PFSK-1 (cell line): Measurements from ENCODE around the gene CFLAR. TPM values are rescaled to one million over a fixed set of nuclear protein-coding genes. Genes with fewer than 3 reads are reported as not detected.

Experiments used
- FOXP2 ChIP-seq: optimal IDR thresholded peaks from 2 replicates; pipeline ENCODE3; 2011; ENCODE audit warnings: borderline replicate concordance, control low read depth, inconsistent platforms; ENCODE audit not compliant: insufficient read depth; ENCODE audit errors: extremely low read length, extremely low read depth
- POLR2AphosphoS5 ChIP-seq: IDR thresholded peaks from 2 replicates; pipeline ENCODE4 v1.6.1; 2012; ENCODE audit warnings: low read depth, mild to moderate bottlenecking, control low read depth, low read length, moderate library complexity
- REST ChIP-seq, 2 experiments: IDR thresholded peaks; 2 replicates each; pipeline versions ENCODE4 v1.6.1 to v1.8.0; 2011 to 2012; ENCODE audit warnings: low read depth in 2 of 2, low read length in 2 of 2, control low read depth in 1 of 2, inconsistent platforms in 1 of 2, mild to moderate bottlenecking in 1 of 2, moderate library complexity in 1 of 2; ENCODE audit not compliant: insufficient read depth in 1 of 2
- SIN3A ChIP-seq: IDR thresholded peaks from 2 replicates; pipeline ENCODE4 v1.6.1; 2012; ENCODE audit warnings: mild to moderate bottlenecking, low read length, moderate library complexity, borderline replicate concordance; ENCODE audit not compliant: insufficient read depth
- TAF1 ChIP-seq: IDR thresholded peaks from 2 replicates; pipeline ENCODE4 v1.6.1; 2012; ENCODE audit warnings: low read length, control low read depth, borderline replicate concordance; ENCODE audit not compliant: insufficient read depth
- polyA plus RNA-seq: library from polyadenylated mRNA; unstranded; fragments of >200 nt; gene quantifications from one replicate; pipeline ENCODE4 v1.2.1, GENCODE V29; 2012; ENCODE audit warnings: low read depth, missing spikeins; ENCODE audit not compliant: insufficient read length

The CFLAR gene
- 7.2 TPM for polyA plus RNA-seq

GRCh38 chr2:201116115-201116958 is at the start of gene CFLAR:
CFLAR (plus strand) TSS chr2:201116164; CDS start chr2:201129866, 13,702 bp downstream.
- TF ChIP-seq REST (IDR thresholded peaks at IDR 0.05; ENCODE audit: insufficient read depth in 1 of 2, low read depth in 2 of 2, low read length in 2 of 2) (no peak), TAF1 (no peak), FOXP2 (no peak), POLR2AphosphoS5 (peak; percentile 64)

DNA sequence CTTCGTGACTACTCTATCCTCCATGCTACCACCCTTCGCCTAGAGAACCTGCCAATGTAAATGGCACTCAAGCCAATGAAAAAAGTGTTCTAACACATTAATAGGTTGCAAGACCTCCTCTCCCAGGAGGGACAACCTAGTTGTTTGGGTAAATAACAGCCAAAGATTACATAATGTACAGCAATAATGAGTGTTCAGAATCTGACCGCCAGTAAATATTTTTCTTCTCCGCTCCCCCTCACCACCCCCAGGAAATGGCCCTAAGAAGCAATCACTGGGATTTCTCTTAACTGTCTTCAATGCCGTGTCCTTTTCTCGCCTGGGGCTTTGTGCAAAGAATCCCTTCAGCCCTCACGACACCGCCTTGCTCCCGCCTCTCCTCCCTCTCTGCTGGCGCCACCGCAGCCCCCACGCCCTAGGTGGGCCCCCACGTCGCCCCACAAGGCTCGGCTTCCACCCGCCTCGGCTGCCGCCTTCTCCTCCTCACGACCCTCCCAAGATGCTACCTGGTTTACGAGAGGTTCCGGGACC is 45.0 kb upstream of the CFLAR start:
- no peak for TF ChIP-seq POLR2AphosphoS5
- TF ChIP-seq TAF1, result no peak
- no peak for TF ChIP-seq REST (IDR thresholded peaks at IDR 0.05; ENCODE audit: insufficient read depth in 1 of 2, low read depth in 2 of 2, low read length in 2 of 2)
- no peak for TF ChIP-seq FOXP2
- TF ChIP-seq SIN3A, result no peak

DNA sequence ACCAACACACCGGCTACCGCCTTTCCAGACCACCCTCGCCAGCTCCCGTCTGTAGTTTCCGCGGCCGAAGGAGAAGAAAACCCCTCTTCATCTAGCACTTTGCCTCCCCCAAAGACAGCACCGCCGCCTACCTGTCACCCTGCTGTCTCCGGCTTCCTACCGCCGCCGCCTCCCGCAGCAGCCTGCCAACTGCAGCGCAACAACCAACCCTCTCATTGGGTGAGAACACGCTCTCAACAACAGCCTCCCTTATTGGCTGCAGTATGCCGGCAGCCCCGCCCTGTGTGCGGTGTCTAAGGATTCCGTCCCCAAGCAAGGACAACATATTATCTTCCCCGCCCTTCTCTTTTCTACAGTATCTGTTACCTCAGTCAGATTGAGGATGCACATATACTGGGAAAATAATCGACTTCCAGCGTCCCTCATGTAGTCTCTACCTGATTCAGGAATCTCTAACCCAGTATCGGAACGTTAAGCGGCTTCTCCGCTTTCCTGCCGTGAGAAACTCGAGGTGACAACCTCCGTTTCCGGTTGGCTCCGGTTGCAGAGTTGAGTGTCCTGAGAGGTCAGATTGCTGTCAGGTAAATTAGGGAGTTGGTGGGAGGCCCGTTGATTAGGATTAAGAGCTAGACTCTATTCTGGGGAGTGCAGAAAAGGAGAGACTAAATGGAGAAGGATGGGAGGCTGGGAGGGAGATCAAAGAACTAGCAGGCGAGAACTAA is 44.3 kb upstream of the CFLAR start, which contains the start of the genes HYCC2 and NDUFB3:
TSS of gene HYCC2 (minus strand) at position 193 of the 722 bp plus-strand sequence. CDS start 47,662 bp downstream, outside the sequence.
TSS of gene NDUFB3 (plus strand) at position 523 of the 722 bp plus-strand sequence. CDS start 6,882 bp downstream, outside the sequence.
- peak in 1 of 2 experiments; percentile 60; a peak in 1 of 4 replicates for TF ChIP-seq REST (IDR thresholded peaks at IDR 0.05; ENCODE audit: insufficient read depth in 1 of 2, low read depth in 2 of 2, low read length in 2 of 2)
- TF ChIP-seq SIN3A, result 0 out of 2 replicates have a peak, but pooled peaks have one; percentile 66
- TF ChIP-seq POLR2AphosphoS5, result peak; percentile 83; the same call in 1 of the 2 replicates
- TF ChIP-seq FOXP2, result peak; percentile 29
- peak; percentile 94; the same call in 1 of the 2 replicates for TF ChIP-seq TAF1

DNA sequence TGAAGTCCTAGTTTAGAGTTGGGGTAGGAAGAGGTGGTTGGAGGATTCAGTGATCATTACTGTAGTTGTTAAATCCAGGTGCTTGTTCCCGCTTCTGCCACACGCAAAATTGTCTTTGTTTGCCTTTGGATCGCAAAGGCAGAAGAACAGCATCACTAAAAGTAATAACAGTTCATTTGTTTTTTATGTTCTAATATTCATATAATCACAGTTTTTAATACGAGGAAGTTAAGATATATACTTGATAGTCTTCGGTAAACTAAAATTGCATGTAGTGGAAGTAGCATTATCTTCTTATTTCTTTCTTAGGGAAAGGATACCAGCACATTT is 43.8 kb upstream of the CFLAR start:
- TF ChIP-seq TAF1, result no peak
- no peak for TF ChIP-seq FOXP2
- TF ChIP-seq POLR2AphosphoS5, result no peak
- no peak for TF ChIP-seq SIN3A
- TF ChIP-seq REST (IDR thresholded peaks at IDR 0.05; ENCODE audit: insufficient read depth in 1 of 2, low read depth in 2 of 2, low read length in 2 of 2), result no peak
